Uterus (tissue), 4 donors: ENCODE results near the gene ATRAID. TPM values are rescaled to one million over a fixed set of nuclear protein-coding genes. Genes with fewer than 3 reads are reported as not detected.

Experiments
- DNase-seq, 2 donors: peaks; one replicate each; pipeline ENCODE4 v3.0.0-alpha.2; 2019 to 2020
- H3K27ac ChIP-seq, 2 donors: fragments of 200-600 bp; sonication (generic); 1 replicate in 1 of 2; 2 replicates in 1 of 2; pipeline ENCODE4 v1.5.1; 2016 to 2018
- H3K27me3 ChIP-seq, 2 donors: fragments of 200-600 bp; sonication (generic); one replicate each; pipeline ENCODE4 v1.5.1; 2018 to 2019; ENCODE audit warnings: control low read depth in 1 of 2
- H3K36me3 ChIP-seq, 2 donors: fragments of 200-600 bp; sonication (generic); one replicate each; pipeline ENCODE4 v1.5.1; 2019; ENCODE audit warnings: control low read depth in 1 of 2
- H3K4me1 ChIP-seq, 2 donors: fragments of 200-600 bp; sonication (generic); one replicate each; pipeline ENCODE4 v1.5.1; 2018 to 2019; ENCODE audit warnings: control low read depth in 1 of 2
- H3K4me3 ChIP-seq, 2 donors: fragments of 200-600 bp; sonication (generic); 1 replicate in 1 of 2; 2 replicates in 1 of 2; pipeline ENCODE4 v1.5.1; 2018 to 2019; ENCODE audit warnings: mild to moderate bottlenecking in 1 of 2
- H3K9me3 ChIP-seq, 2 donors: fragments of 200-600 bp; sonication (generic); one replicate each; pipeline ENCODE4 v1.5.1; 2019; ENCODE audit warnings: control low read depth in 1 of 2
- POLR2A ChIP-seq, 2 donors: fragments of 450-650 bp; IDR thresholded peaks; one replicate each; pipeline ENCODE4 v1.6.1; 2016; ENCODE audit warnings: antibody characterized with exemption in 2 of 2, mild to moderate bottlenecking in 1 of 2, moderate library complexity in 1 of 2
- intact Hi-C: fragments of 100-400 bp; cut with DNase I; formaldehyde crosslinking; loops from one replicate; pipeline ENCODE4 v1.15.1; 2023; ENCODE audit warnings: low total_unique reads
- total RNA-seq, 4 donors: library from RNA; depleted of rRNA in 3 of 4; stranded (reverse); fragments of >200 nt in 3 of 4; gene quantifications; one replicate each; pipeline versions ENCODE4 v1.1.0 to v1.2.4, GENCODE V29; 2014 to 2023
- TF ChIP-seq, protein P1 (sequence below), 4 experiments: fragments of 200-600 bp in 2 of 4; fragments of 450-650 bp in 2 of 4; sonication (generic) in 2 of 4; IDR thresholded peaks; one replicate each; pipeline ENCODE4 v1.5.1; 2016 to 2019; ENCODE audit warnings: antibody characterized with exemption in 4 of 4, mild to moderate bottlenecking in 2 of 4, moderate library complexity in 1 of 4
- donor health status: DM: yes; HTN: yes; CAD: no.

The ATRAID gene
- total RNA-seq, 4 donors from 2014 or later: 105 to 235 (median 144) TPM

DNA sequence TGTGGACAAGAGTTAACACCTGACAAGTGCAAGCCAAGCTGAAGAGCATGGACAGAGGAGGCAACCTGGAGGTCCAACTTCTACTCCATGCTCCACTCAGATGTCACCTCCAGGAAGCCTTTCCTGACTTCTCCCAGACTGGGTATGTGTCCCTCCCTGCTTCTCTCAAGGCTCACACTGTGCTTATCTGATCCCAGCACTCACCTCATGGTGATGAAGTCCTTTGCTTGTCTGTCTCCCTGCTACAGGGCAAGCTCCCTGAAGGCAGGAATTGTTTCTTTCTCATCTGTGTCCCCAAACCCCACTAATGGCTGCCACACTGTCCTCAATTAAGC lies 53.7 kb downstream of the ATRAID start:
- intact Hi-C loops: no loop called here
- H3K4me3 ChIP-seq: no peak overlapping the region
- H3K4me1 ChIP-seq: peaks cover 0 to 23% of the 10 kb centered on the region in 2 donors
- no peaks in the 10 kb centered on the region for H3K36me3 ChIP-seq
- no peaks in the 10 kb centered on the region for H3K9me3 ChIP-seq
- H3K27me3 ChIP-seq: peaks cover 21 to 22% of the 10 kb centered on the region in 2 donors
- DNase-seq: no peak
- no peak for TF ChIP-seq POLR2A (IDR thresholded peaks at IDR 0.05)
- TF ChIP-seq, protein P1, sequence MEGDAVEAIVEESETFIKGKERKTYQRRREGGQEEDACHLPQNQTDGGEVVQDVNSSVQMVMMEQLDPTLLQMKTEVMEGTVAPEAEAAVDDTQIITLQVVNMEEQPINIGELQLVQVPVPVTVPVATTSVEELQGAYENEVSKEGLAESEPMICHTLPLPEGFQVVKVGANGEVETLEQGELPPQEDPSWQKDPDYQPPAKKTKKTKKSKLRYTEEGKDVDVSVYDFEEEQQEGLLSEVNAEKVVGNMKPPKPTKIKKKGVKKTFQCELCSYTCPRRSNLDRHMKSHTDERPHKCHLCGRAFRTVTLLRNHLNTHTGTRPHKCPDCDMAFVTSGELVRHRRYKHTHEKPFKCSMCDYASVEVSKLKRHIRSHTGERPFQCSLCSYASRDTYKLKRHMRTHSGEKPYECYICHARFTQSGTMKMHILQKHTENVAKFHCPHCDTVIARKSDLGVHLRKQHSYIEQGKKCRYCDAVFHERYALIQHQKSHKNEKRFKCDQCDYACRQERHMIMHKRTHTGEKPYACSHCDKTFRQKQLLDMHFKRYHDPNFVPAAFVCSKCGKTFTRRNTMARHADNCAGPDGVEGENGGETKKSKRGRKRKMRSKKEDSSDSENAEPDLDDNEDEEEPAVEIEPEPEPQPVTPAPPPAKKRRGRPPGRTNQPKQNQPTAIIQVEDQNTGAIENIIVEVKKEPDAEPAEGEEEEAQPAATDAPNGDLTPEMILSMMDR (IDR thresholded peaks at IDR 0.05): no peak
- H3K27ac ChIP-seq: no peak overlapping the region

Other genes starting within 250 kb of the ATRAID start
- 10 to 100 TPM in 1 of 4 donors, 1 to 10 TPM in 3; 2.9 to 49.6 (median 4.9) TPM for gene MAPRE3, start 241.4 kb upstream of the ATRAID start, total RNA-seq
- 10 to 100 TPM; 16.1 to 96.2 (median 66.5) TPM for gene TMEM214, start 179.1 kb upstream of the ATRAID start, total RNA-seq
- gene AGBL5, start 160.4 kb upstream of the ATRAID start, total RNA-seq: 10 to 100 TPM in 2 of 4 donors, 1 to 10 TPM in 1, under 1 TPM in 1; 0.77 to 26.2 (median 10.8) TPM
- 100 to 1,000 TPM in 3 of 4 donors, 10 to 100 TPM in 1; 76.3 to 387 (median 237) TPM for gene OST4, start 140.4 kb upstream of the ATRAID start, total RNA-seq
- 100 to 1,000 TPM; 107 to 377 (median 224) TPM for gene EMILIN1, start 133.4 kb upstream of the ATRAID start, total RNA-seq
- 10 to 100 TPM in 1 of 4 donors, 1 to 10 TPM in 3; 1.0 to 21.6 (median 5.4) TPM for gene KHK, start 125.3 kb upstream of the ATRAID start, total RNA-seq
- gene CGREF1, start 92.9 kb upstream of the ATRAID start, total RNA-seq: 10 to 100 TPM in 2 of 4 donors, 1 to 10 TPM in 2; 2.3 to 22.9 (median 9.7) TPM
- gene ABHD1, start 88.2 kb upstream of the ATRAID start, total RNA-seq: 1 to 10 TPM in 1 of 4 donors, not detected in 3; 1.2 TPM
- 10 to 100 TPM; 37.7 to 91.0 (median 62.9) TPM for gene PREB, start 77.4 kb upstream of the ATRAID start, total RNA-seq
- not detected for gene PRR30, start 72.6 kb upstream of the ATRAID start, total RNA-seq
- gene TCF23, start 63.0 kb upstream of the ATRAID start, total RNA-seq: 10 to 100 TPM; 19.4 to 84.6 (median 32.0) TPM
- 10 to 100 TPM; 20.5 to 69.7 (median 60.5) TPM for gene SLC5A6, start 227 bp downstream of the ATRAID start, total RNA-seq
- gene CAD, start 5.3 kb downstream of the ATRAID start, total RNA-seq: 10 to 100 TPM in 3 of 4 donors, 1 to 10 TPM in 1; 5.9 to 47.2 (median 31.3) TPM
- gene SLC30A3, start 51.0 kb downstream of the ATRAID start, total RNA-seq: 1 to 10 TPM in 1 of 4 donors, under 1 TPM in 2, not detected in 1; 0.35 to 2.1 (median 0.88) TPM
- 1 to 10 TPM in 2 of 4 donors, under 1 TPM in 1, not detected in 1; 0.77 to 3.9 (median 1.5) TPM for gene DNAJC5G, start 63.4 kb downstream of the ATRAID start, total RNA-seq
- 1 to 10 TPM in 1 of 4 donors, under 1 TPM in 3; 0.26 to 5.0 (median 0.58) TPM for gene TRIM54, start 70.4 kb downstream of the ATRAID start, total RNA-seq
- gene UCN, start 96.4 kb downstream of the ATRAID start, total RNA-seq: 1 to 10 TPM in 3 of 4 donors, not detected in 1; 2.3 to 8.5 (median 2.3) TPM
- 10 to 100 TPM; 41.8 to 60.0 (median 50.6) TPM for gene MPV17, start 111.1 kb downstream of the ATRAID start, total RNA-seq
- gene GTF3C2, start 144.7 kb downstream of the ATRAID start, total RNA-seq: 10 to 100 TPM; 21.3 to 70.6 (median 31.2) TPM
- 10 to 100 TPM in 3 of 4 donors, 1 to 10 TPM in 1; 7.9 to 51.7 (median 13.8) TPM for gene EIF2B4, start 158.3 kb downstream of the ATRAID start, total RNA-seq
- 10 to 100 TPM; 89.4 to 91.5 (median 90.8) TPM for gene SNX17, start 158.6 kb downstream of the ATRAID start, total RNA-seq
- gene ZNF513, start 168.7 kb downstream of the ATRAID start, total RNA-seq: 10 to 100 TPM in 3 of 4 donors, under 1 TPM in 1; 0.88 to 16.1 (median 12.0) TPM
- gene PPM1G, start 197.6 kb downstream of the ATRAID start, total RNA-seq: 10 to 100 TPM; 15.9 to 54.1 (median 42.2) TPM
- 100 to 1,000 TPM in 2 of 4 donors, 10 to 100 TPM in 2; 57.6 to 148 (median 83.5) TPM for gene NRBP1, start 216.6 kb downstream of the ATRAID start, total RNA-seq
- gene KRTCAP3, start 230.3 kb downstream of the ATRAID start, total RNA-seq: 1 to 10 TPM in 3 of 4 donors, not detected in 1; 1.9 to 8.8 (median 2.6) TPM